ENCODE measurements around the gene SFT2D3. TPM values are rescaled to one million over a fixed set of nuclear protein-coding genes. Genes with fewer than 3 reads are reported as not detected.

Gene SFT2D3
- total RNA-seq, 1 experiment from 2014 or later = 5.6 TPM

DNA sequence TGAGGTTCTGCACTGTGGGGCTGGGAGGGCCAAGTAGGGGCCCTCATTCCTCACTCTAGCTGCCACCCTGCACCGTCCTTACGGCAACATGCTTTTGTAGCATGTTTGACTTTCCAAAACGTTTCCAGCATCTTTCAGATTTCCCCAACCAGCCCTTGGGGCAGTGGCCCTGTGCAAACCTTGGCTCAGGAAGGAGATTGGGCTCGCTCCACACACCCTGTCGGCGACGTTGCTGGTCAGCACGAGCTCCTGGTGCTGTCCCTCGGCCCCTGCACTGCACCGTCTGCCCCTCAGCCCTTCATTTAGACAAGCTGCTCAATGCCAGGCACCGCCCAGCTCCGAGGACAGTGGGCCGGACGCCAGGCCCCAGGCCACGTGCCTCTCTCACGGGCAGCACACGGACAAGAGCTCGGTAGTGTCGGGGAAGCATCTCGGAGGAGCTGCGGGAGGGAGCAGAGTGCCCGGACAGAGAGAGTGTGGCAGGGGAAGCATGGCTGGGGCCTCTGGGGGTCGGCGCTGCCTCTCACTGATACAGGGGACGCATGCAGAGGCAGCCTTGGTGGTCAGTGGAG lies 48.4 kb upstream of the SFT2D3 start:
- no peaks in the 10 kb centered on the region for H3K9me3 ChIP-seq (ENCODE audit: control insufficient read depth, insufficient read depth, low read depth, low read length)
- BruUV-seq (replicated peaks) = no TSS peak
- ChIA-PET CTCF (interaction anchor here (2.8 kb wide), 1 partner anchor 62 kb away, joined by 13 read pairs; no protein-coding TSS in a partner anchor), POLR2A (no interaction called here)
- H3K36me3 ChIP-seq (ENCODE audit: control insufficient read depth, insufficient read depth, low read length) = no peaks in the 10 kb centered on the region
- no peak overlapping the region for H3K4me3 ChIP-seq (ENCODE audit: low read depth in 2 of 2, low read length in 2 of 2)
- H3K4me1 ChIP-seq (ENCODE audit: control insufficient read depth, insufficient read depth, low read length) = 0 out of 2 replicates have a peak, but pooled peaks cover 4% of the 10 kb centered on the region
- TF ChIP-seq POLR2AphosphoS5 (IDR thresholded peaks at IDR 0.05; ENCODE audit: low read depth, low read length) (no peak), SIN3A (IDR thresholded peaks at IDR 0.05; ENCODE audit: borderline replicate concordance, insufficient read depth, low read depth, low read length) (no peak), TCF7L2 (IDR thresholded peaks at IDR 0.05; ENCODE audit: low read depth, low read length) (no peak)
- TF ChIP-seq, protein P1, sequence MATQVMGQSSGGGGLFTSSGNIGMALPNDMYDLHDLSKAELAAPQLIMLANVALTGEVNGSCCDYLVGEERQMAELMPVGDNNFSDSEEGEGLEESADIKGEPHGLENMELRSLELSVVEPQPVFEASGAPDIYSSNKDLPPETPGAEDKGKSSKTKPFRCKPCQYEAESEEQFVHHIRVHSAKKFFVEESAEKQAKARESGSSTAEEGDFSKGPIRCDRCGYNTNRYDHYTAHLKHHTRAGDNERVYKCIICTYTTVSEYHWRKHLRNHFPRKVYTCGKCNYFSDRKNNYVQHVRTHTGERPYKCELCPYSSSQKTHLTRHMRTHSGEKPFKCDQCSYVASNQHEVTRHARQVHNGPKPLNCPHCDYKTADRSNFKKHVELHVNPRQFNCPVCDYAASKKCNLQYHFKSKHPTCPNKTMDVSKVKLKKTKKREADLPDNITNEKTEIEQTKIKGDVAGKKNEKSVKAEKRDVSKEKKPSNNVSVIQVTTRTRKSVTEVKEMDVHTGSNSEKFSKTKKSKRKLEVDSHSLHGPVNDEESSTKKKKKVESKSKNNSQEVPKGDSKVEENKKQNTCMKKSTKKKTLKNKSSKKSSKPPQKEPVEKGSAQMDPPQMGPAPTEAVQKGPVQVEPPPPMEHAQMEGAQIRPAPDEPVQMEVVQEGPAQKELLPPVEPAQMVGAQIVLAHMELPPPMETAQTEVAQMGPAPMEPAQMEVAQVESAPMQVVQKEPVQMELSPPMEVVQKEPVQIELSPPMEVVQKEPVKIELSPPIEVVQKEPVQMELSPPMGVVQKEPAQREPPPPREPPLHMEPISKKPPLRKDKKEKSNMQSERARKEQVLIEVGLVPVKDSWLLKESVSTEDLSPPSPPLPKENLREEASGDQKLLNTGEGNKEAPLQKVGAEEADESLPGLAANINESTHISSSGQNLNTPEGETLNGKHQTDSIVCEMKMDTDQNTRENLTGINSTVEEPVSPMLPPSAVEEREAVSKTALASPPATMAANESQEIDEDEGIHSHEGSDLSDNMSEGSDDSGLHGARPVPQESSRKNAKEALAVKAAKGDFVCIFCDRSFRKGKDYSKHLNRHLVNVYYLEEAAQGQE (IDR thresholded peaks at IDR 0.05; ENCODE audit: insufficient read depth in 1 of 2, low read depth in 2 of 2, low read length in 1 of 2) = no peak
- TF ChIP-seq, protein P2, sequence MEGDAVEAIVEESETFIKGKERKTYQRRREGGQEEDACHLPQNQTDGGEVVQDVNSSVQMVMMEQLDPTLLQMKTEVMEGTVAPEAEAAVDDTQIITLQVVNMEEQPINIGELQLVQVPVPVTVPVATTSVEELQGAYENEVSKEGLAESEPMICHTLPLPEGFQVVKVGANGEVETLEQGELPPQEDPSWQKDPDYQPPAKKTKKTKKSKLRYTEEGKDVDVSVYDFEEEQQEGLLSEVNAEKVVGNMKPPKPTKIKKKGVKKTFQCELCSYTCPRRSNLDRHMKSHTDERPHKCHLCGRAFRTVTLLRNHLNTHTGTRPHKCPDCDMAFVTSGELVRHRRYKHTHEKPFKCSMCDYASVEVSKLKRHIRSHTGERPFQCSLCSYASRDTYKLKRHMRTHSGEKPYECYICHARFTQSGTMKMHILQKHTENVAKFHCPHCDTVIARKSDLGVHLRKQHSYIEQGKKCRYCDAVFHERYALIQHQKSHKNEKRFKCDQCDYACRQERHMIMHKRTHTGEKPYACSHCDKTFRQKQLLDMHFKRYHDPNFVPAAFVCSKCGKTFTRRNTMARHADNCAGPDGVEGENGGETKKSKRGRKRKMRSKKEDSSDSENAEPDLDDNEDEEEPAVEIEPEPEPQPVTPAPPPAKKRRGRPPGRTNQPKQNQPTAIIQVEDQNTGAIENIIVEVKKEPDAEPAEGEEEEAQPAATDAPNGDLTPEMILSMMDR (IDR thresholded peaks at IDR 0.05) = no peak
- intact Hi-C loops (cut with micrococcal nuclease; ENCODE audit: unreplicated experiment) = no loop called here
- DNase-seq (ENCODE audit: low read depth, low spot score) (no peak), ATAC-seq (no peak)
- H3K27me3 ChIP-seq (ENCODE audit: control insufficient read depth, insufficient read depth, low read length) = no peaks in the 10 kb centered on the region
- H3K27ac ChIP-seq (ENCODE audit: low read length) = no peak overlapping the region
- in situ Hi-C loops (cut with HindIII; ENCODE audit: low pct_unique_long_range_greater_than_20kb, low sequenced_read_pairs) = no loop called here

DNA sequence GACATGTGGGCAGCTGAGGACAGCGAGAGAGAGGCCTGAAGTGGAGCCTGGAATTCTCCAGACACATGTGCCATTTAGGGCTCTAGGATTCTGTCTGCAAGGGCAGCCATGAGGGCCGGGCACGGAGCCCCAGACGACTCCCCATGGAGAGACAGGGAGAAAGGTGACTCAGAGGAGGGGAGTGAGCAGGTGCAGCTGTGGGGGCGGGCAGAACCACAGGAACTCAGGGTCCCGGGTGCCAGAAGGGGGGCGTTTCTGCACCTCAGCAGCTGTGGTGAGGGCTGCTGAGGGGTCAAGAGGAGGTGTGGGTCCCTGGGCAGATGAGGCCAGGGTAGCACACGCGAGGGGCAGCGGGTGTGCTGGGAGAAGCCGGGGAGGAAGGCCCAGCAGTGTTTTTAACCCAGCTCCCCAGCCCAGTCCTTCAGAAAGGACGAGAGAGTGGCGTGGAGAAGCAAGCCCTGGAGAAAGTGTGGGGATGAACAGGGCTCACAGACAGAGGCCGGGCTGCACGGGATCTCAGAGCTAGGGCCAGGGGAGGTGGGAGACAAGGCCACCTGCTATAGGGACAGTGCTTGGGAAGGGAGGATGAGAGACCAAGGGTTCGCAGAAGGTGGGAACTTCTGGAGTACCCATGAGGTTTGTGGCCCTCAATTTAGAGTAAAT lies 47.7 kb upstream of the SFT2D3 start:
- ATAC-seq (no peak), DNase-seq (ENCODE audit: low read depth, low spot score) (no peak)
- no peak overlapping the region for H3K4me3 ChIP-seq (ENCODE audit: low read depth in 2 of 2, low read length in 2 of 2)
- no peaks in the 10 kb centered on the region for H3K27me3 ChIP-seq (ENCODE audit: control insufficient read depth, insufficient read depth, low read length)
- intact Hi-C loops (cut with micrococcal nuclease; ENCODE audit: unreplicated experiment) (no loop called here), in situ Hi-C loops (cut with HindIII; ENCODE audit: low pct_unique_long_range_greater_than_20kb, low sequenced_read_pairs) (no loop called here)
- H3K27ac ChIP-seq (ENCODE audit: low read length) = no peak overlapping the region
- BruUV-seq (replicated peaks) = no TSS peak
- H3K36me3 ChIP-seq (ENCODE audit: control insufficient read depth, insufficient read depth, low read length) = no peaks in the 10 kb centered on the region
- CTCF ChIA-PET = interaction anchor here (2.8 kb wide), 1 partner anchor 63 kb away, joined by 13 read pairs; no protein-coding TSS in a partner anchor
- TF ChIP-seq, protein P1 (IDR thresholded peaks at IDR 0.05; ENCODE audit: insufficient read depth in 1 of 2, low read depth in 2 of 2, low read length in 1 of 2) = no peak
- TF ChIP-seq POLR2AphosphoS5 (IDR thresholded peaks at IDR 0.05; ENCODE audit: low read depth, low read length) = no peak
- TF ChIP-seq, protein P2 (IDR thresholded peaks at IDR 0.05) = no peak
- no peak for TF ChIP-seq SIN3A (IDR thresholded peaks at IDR 0.05; ENCODE audit: borderline replicate concordance, insufficient read depth, low read depth, low read length)
- no peak for TF ChIP-seq TCF7L2 (IDR thresholded peaks at IDR 0.05; ENCODE audit: low read depth, low read length)
- H3K9me3 ChIP-seq (ENCODE audit: control insufficient read depth, insufficient read depth, low read depth, low read length) = no peaks in the 10 kb centered on the region
- H3K4me1 ChIP-seq (ENCODE audit: control insufficient read depth, insufficient read depth, low read length) = 0 out of 2 replicates have a peak, but pooled peaks cover 4% of the 10 kb centered on the region
- POLR2A ChIA-PET = no interaction called here
